Tibial nerve (tissue), 4 donors: ENCODE data around the gene INTS12.

ENCODE experiments used
- CTCF ChIP-seq, 5 experiments: fragments of 200-600 bp in 3 of 5; fragments of 450-650 bp in 2 of 5; sonication (generic) in 3 of 5; IDR thresholded peaks; one replicate each; pipeline ENCODE4 v1.5.1; 2016 to 2019; ENCODE audit warnings: antibody characterized with exemption in 5 of 5, mild to moderate bottlenecking in 3 of 5, moderate library complexity in 2 of 5
- EP300 ChIP-seq, 2 donors: sonication (generic); formaldehyde crosslinking; IDR thresholded peaks; one replicate each; pipeline ENCODE4 v1.6.1; 2017; ENCODE audit warnings: antibody characterized with exemption in 2 of 2, mild to moderate bottlenecking in 1 of 2
- POLR2A ChIP-seq, 2 donors: fragments of 450-650 bp; IDR thresholded peaks; one replicate each; pipeline ENCODE4 v1.6.1; 2017; ENCODE audit warnings: antibody characterized with exemption in 2 of 2, mild to moderate bottlenecking in 2 of 2, moderate library complexity in 2 of 2

GRCh38 chr4:105644257-105644656 is 64.2 kb downstream of the INTS12 start:
- no peak for TF ChIP-seq POLR2A (IDR thresholded peaks at IDR 0.05)
- no peak for TF ChIP-seq EP300 (IDR thresholded peaks at IDR 0.05)
- TF ChIP-seq CTCF (IDR thresholded peaks at IDR 0.05), result no peak
